NCI-H460 (cell line): ENCODE measurements around the gene DTNB. TPM values are rescaled to one million over a fixed set of nuclear protein-coding genes. Genes with fewer than 3 reads are reported as not detected.

ENCODE experiments used
- DNase-seq: peaks from one replicate; pipeline ENCODE4 v3.0.0-alpha.2; 2016; ENCODE audit warnings: low read depth; ENCODE audit errors: extremely low read depth
- total RNA-seq: library from RNA; depleted of rRNA; stranded (reverse); fragments of >200 nt; shearing (Covaris generic); gene quantifications from 2 replicates; pipeline ENCODE4 v1.2.3, GENCODE V29; 2014

The DTNB gene
- total RNA-seq, 1 experiment from 2014 or later, result 10.7 TPM

DNA sequence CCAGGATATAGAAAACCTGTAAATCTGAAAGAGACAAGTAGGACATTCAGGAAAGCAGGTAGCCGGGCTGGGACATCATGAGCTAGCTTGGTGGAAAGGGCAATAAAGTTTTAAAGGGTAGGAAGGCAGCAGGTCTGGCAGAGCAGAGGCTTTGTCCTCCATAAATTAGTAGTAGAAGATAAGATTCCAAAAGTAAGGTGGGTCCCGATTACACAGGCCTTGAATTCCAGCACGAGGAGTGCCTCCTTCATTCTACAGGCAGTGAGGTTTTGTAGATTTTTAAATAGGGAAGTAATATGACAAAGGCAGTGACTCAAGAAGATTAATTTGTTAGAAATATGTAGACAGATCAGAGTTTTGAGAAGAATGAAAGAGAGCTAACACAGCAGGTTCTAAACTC lies 160.7 kb downstream of the DTNB start:
- DNase-seq, result no peak

DNA sequence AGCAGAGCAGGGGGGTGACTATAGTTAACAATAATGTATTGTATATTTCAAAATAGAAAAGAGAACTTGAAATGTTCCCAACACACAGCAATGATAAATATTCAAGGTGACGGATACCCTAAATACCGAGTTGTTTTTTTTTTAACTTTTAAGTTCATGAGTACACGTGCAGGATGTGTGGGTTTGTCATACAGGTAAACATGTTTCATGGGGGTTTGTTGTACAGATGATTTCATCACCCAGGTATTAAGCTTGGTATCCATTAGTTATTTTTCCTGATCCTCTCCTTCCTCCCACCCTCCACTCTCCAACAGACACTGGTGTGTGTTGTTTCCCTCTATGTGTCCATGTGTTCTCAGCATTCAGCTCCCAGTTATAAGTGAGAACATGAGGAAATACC lies 167.2 kb downstream of the DTNB start:
- no peak for DNase-seq

DNA sequence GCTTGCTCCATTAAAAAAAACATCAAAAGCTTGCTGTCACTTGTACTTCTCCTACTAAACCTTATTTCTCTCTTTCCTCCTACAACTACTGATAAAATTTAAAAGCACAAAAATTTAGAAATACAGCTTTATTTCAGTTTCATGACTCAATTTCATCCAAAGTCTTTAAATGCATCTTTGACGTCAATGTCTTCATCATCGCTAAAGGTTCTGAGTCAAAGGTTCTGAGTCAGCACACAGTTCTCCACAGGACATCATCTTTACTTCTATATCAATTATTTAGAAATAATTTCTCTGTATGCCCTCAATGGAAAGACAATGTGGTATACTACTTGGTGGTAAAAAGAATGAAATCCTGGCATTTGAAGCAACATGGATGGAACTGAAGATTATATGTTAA lies 167.8 kb downstream of the DTNB start:
- DNase-seq, result no peak

DNA sequence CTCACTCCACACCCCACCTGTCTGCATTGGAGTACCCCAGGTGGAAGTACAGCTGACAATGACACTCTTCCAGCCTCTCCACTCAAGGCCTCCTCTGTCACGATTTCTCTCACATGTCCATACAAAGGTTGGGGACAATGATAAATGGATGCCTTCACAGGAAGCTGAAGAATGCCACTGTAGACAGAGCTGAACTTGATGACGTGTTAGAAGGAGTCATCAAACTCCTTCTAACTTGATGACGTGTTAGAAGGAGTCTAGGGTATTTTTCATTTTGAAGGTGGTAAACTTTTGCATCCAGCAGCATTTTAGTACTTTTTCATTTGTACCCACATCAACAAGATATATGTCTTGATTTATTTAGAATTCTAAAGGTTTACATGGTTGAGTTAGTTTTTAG lies 168.2 kb downstream of the DTNB start:
- DNase-seq, result no peak

DNA sequence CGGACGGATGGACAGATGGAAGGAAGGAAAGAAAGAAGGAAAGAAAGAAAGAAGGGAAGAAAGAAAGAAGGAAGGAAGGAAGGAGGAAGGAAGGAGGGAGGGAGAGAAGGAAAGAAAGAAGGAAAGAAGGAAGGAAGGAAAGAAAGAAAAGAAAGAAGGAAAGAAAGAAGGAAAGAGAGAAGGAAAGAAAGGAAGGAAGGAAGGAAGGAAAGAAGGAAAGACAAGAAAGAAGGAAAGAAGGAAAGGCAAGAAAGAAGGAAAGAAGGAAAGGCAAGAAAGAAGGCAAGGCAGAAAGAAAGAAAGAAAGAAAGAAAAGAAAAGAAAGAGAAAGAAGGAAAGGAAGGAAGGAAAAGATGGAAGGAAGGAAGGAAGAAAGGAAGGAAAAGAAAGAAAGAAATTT lies 169.1 kb downstream of the DTNB start:
- DNase-seq, result no peak

DNA sequence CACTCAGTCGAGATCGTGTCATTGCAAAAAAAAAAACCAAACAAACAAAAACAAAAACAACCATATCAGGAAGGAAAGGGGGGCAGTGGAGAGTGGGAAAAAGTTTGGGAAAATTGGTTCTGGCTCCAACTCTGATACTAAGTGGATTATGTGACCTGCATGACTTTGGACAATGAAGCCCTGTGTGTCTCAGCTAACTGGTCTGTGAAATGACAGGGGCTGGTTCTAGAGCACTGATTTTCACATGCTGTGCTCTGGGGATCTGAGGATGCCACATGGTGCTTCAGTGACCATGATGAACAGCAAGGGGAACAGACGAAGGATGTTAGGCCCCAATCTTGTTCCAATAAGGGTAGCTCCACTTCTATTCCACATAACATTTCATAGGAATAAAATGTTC lies 174.2 kb downstream of the DTNB start:
- no peak for DNase-seq

DNA sequence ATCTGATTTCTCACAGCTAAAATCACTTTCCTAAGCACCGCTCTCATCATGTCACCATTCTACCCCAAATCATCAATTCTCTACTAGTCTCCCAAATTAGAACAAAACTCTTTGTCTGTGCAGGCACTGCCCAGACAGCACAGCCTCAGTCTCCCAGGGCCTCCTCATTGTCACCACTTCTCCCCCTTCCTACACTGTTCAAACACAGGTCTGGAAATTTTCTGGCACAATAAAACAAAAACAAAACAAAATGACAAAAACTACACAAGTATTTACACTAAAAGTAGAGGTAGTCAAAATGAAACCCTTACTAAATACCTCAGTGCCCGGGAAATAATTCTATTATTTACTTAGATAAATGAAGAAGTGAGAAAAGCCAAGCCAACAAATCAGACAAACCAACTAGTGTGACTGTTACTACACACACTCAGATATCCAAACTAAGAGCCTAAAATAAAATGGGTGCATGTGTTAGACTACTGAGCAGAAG lies 175.4 kb downstream of the DTNB start:
- no peak for DNase-seq

DNA sequence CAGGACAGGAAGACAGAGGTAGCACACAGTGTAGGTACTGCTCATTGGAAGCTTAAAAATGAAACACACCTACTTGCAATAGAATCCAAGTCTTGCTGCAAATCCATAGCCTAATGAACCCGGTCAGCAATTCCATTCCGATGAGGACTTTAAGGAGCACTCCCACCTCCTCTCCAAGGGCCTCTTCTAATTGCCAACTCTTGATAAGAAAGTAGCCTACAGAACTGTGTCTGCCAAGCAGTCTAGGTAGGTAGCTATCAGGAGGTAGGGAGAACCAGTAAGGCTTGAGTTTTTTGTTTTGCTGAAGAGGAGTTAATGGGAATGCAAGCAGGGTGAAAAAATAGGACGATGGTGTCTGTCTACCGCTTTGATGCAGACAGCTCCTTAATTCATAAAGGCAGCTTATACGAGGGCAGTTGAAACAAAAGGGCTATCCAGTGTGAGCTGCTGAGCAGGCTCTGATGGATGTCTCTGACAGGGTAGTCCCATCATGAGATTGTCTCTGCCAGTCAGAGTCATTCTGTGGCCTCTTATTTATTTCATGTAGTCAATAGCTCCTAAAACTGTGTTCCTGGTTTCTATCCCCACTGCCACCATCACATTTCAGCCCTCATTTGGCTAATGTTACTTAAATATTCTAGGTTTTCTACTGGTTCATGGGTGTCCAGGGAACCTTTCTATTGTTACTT lies 176.0 kb downstream of the DTNB start:
- no peak for DNase-seq

DNA sequence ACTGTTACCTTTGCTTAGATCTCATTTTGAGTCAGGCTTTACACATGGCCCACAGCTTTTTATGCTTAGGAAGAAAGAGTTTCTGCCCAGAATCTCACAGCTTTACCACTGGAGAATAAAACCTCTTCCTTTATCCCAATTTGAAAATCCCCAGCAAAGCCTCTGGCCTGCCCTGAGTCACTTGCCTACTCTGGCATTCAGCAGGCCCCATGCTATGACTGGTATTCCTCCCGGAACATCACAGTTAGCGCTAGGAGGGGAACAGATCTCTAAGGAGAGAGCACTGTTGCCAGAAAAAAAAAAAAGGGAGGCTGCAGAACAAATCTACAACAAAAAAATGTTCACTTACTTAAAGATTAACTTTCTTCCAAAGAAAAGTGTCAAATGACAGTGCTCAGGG lies 178.8 kb downstream of the DTNB start:
- DNase-seq, result no peak

DNA sequence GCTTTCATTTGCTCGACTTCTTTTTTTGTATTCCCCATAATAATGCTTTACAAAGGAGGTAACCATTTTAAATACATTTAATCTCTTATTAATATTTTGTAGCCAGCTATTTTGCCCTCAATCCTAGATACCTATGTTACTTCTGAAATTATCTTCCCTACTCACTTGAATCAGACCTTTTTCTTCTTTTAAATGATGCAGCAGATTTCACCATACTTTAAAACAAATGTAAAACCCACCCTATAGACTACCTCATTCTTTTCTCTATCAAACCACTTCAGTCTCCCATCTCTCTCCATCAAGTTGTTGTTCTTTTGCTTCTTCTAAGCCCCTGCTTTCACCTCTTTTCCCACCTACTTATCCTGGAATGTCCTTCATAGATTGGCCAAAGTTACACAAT lies 180.2 kb downstream of the DTNB start:
- no peak for DNase-seq

DNA sequence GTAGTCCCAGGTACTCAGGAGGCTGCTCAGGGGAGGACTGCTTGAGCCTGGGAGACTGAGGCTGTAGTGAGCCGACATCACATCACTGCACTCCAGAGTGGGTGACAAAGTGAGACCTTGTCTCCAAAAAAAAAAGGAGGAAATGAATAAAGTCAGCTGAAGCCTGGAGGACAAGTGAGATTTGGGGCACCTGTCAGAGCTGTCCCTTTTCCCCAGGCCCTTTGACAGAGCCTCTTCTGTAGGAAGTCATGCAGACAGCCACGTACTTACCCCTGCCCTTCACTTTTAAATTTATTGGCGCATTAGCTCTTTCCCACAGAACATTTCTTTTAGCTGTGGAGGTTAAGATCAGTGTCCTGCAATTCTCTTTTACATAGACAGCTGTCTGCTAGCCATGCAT lies 180.7 kb downstream of the DTNB start:
- no peak for DNase-seq

DNA sequence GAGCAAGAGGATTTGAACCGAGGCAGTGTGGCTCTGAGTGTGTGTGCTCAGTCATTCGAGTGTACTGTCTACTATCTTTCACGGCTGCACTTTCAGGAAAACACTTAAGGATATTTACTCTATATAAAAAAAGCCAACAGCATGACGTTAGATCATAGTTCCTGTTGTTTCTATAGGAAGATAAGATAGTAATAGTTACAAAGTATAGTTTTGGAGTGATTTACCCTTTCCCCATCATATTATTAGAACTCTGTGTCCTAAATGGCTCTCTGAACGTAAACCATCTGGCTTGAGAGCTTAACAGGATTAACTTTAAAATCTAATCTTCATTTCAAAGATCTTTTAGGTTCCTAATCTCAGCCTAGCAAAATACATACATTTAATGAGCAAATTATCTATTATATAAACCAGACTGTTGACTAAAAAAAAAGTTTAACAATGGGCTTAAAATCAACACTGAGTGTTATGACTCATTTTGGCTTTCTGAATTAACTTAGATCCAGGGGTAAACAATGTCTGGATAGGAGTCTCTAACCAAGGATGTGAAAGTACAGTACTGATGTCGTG lies 181.3 kb downstream of the DTNB start:
- no peak for DNase-seq

DNA sequence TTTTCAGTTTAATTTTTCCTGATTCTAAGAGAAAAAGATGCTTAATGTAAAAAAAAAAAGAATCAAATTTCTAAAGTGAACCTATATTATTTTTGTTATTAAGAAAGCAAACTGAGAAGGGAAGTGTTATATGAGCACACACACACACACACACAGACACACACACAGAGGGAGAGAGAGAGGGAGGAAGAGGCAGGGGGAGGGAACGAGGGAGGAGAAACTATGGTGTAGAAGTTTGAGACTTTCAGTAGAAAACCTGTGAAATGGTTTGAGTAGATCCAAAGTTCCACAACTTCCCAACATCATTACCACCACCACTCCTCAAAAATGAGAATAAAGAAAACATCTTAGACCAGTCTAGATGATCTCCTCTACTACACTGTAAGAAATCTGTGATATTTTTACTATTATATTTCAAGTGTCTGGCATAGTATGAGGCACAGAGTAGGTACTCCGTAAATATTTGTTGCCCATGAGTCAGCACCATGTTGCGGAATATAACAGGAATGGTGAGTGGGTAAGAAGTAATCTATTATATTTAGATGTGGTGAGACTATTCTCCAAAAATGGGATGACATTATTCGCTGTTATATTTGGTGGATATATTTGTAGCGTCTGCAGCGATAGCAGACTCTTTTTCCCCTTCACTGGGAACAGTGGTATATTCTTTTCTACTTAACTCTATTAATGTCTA lies 182.2 kb downstream of the DTNB start:
- no peak for DNase-seq

DNA sequence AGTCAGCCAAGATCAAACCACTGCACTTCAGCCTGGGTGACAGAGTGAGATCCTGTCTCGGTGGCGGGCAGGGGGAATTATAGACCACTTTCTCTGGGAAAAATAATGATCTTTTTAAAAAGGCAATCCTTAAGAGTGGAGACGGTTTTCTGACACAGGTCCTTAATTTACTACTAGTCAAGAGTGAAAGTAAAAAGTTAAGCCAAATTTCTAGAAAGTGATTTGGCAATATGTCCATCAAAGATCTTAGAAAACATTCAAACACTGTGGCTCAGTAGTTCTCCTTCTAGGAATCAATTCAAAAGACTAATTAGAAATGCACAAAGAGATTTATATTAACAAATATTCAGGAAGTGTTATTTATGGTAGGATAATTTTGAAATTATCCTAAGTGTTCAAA lies 183.2 kb downstream of the DTNB start:
- DNase-seq, result no peak

DNA sequence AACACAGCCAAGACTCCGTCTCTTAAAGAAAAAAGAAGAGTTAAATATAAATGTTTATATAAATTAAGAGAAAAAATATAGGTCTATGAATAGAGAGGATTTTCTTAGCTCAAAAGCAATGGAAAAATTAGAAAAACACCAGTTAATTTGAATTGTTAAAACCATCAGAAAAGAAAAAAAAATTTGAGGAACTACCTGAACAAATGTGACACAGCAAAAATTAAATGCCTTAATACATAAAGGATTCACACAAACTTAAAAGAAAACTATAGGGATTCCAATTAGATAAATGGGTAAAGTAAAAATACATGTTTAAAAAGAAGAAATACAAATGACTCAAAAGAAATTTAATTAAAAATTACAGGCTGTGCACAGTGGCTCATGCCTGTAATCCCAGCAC lies 183.7 kb downstream of the DTNB start:
- no peak for DNase-seq

DNA sequence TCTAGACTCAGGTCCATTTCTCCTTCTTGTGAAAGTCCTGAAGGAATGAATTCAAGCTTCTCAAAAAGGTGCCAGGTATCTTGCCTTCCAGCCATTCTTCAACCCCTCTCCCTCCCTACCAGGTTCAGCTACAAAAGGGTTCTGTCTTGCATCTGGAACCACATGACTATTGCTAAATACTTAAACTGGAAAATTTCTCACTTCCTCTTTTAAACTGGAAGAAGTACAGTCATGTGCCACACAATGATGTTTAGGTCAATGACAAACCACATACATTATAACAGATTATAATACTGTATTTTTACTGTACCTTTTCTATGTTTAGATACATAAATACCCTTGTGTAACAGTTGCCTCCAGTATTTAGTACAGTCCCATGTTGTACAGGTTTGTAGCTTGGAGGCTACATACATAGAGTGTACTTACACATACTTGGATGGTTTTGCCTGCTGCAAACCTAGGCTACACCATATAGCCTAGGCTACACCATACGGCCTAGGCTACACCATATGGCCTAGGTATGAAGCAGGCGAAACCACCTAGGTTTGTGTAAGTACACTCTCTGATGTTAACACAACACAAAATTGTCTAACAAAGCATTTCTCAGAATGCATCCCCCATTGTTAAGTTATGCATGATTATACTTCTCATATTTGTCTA lies 189.6 kb downstream of the DTNB start:
- DNase-seq, result no peak

DNA sequence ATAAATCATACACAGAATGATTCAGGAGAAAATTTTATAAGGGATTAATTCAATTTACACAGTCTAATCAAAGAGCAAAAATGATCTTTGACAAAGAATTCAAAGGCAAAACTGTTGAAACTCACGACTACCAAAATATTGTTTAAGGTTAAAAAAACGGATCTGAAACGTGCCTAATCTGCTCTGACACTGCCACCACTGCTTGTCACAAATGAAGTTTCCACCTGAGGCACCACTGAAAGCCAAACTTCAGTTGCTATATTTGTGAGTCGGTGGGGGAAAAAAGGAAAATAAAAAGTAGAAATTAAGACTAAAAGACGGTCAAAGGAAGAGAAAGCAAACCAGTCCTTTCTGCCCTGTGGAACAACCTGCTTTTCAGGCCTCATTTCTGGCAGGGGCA lies 191.0 kb downstream of the DTNB start:
- no peak for DNase-seq

DNA sequence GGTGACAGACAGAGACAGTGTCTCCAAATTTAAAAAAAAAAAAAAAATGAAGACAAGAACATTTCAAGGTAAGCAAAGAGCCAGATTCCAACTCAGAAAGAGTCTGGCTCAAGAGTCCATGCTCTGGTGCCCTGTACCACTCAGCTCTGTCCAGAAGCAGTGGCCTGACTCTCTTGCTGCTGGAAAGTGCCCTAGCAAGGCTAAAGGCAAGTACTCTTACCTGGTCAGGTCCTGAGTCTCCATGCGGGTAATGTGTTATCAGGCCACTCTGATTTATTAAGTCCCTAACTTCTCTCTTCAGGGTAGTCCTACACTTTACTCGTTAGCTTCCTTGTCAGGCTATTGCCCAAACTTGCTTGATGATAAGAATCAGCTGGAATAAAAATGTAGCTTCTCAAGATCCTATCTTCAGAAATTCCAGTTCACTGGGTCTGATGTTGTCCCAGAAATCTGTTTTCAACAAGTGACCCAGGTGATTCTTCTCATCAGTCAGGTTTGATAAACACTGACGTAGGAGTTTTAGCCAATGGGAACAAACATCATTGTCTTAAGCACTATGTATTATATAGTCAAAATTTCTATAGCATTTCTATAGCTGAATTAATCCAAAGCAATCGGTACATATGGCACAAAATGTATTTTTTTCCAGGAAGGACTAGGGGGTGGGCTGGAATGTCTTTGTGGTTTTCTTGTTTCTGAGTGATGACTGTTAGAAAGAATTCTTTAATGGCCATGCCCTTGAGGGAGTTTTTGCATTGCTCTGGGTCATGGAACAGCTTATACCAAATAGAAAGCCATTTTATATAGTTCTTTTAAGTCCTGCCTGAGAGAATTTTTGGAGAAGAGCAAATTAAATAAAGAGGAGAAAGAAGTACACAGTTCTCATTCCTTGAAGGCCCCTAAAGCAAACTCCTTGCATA lies 191.7 kb downstream of the DTNB start:
- no peak for DNase-seq

DNA sequence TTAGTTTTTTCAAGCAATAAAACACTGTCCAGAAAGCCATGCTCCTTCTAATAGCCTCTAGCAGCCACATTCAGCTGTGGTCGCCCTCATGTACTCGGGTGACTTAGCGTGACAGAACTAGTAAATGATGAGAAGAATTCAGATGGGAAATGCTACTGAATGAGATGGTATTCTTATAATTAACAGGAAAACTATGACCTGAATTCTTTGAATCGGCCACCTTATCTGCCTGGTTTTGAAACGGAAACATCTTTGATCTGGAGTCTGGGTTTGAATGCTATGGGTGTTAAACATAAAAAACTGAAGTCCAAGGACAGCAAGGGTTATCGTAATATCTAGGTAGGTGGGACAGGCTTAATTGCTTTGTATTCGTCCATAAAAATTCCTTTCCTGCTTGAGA lies 192.8 kb downstream of the DTNB start:
- no peak for DNase-seq

DNA sequence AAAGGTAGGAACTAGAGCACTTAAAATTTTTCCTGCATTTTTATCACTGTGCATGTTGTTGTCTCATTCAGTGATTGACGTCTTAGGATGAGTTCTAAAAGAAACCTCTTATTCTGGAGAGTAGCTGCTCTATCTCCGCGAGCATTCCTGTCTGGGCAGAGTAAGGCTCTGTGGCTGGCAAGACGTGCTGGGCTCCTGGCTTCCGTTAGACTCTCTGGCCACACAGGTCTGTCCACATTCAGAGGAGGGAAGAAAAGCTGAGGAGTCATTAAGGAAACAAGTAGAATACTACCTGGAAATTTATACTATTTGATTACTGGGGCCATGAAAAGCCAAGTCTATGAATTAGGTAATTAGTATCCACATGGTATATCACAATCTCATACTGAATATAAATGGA lies 193.6 kb downstream of the DTNB start:
- no peak for DNase-seq

DNA sequence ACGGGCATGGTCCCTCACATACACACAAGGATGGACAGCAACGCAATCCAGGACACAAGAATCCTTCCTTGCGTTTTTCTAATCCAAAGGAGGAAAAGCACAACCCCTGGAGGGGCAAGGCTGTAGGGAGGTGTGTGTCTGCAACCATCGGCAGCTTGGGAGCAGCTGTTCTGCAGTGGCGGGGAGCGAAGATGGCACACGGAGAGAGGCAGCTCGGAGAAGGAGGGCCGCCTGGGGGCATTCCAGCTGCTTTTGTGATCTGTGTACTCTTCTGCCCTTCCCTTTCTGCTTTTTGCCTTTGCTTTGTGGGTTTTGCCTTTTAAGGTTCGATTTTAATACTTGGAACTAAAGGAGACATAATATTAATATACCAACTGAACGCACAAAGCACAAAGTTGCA lies 194.6 kb downstream of the DTNB start:
- no peak for DNase-seq
